ENCODE data around the gene SHLD2.
"Not testable (repeated sequence)": the region's sequence is repeated elsewhere in the genome, so short reads cannot be mapped to it uniquely, and the experiment has no call there.

SHLD2 gene

DNA sequence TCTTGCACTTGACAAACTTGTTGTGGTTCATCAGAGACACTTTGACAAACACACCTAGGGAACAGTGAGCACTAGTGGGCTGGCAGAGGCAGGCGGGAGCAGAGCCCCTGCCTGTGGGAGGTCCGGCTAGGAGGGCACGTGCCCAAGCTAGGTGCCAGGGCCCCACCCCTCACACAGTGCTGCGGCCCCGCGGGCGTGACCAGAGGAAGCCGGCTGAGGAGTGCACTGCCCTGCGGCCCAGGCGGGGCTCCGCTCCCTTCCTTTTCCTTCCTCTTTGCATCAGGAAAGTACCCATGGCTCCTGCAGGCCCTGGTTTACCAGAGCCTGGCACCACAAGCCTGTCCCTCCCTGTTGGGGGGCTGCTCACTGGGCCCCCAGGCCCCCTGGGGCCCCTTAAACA is 121.1 kb downstream of the SHLD2 start:
- not testable (repeated sequence) for DNase-seq (ENCODE audit: low read depth)

DNA sequence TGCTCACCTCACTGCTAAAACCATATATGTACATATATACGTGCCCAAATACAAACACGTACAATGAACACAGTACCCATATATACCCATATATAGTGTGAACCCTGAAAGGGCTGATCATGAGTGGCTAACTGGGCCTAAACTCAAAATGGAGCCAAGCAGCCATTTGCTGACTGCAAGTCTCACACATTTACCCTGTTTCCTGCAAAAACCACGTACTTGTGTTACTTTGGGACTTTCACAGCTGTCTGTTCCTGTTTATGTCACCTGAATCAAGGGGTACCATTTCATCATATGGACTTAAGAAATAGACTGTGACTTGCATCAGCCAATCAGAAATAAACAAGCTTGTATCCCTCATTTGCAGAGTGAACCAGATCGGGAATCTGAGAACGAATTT is 124.4 kb downstream of the SHLD2 start:
- DNase-seq (ENCODE audit: low read depth), result not testable (repeated sequence)

DNA sequence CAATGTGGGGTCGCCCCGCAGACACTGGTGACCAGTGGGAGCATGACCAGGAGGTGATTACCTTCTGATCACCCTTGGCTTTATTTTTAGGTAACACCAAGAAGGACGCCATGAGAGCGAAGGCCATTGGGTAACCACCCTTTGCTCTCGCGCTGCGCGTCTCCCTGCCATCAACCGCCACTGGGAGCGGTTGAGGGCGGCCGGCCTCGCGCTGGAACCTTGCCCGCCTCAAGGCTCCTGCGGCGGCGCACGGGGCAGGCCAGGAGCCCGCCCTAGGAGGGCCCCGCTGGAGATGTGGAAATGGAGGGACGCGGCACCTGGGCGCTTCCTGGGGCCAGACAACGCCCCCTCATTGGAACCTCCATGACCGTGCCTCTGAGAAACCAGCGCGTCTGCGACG is 127.8 kb downstream of the SHLD2 start:
- DNase-seq (ENCODE audit: low read depth), result not testable (repeated sequence)

- DNase-seq (ENCODE audit: low read depth), result not testable (repeated sequence)
These were observed 130.1 kb downstream of the SHLD2 start, which contains the start of gene NUTM2A for GRCh38 chr10:87225148-87225547. NUTM2A (plus strand) TSS chr10:87225448; CDS start chr10:87225831, 383 bp downstream.

DNA sequence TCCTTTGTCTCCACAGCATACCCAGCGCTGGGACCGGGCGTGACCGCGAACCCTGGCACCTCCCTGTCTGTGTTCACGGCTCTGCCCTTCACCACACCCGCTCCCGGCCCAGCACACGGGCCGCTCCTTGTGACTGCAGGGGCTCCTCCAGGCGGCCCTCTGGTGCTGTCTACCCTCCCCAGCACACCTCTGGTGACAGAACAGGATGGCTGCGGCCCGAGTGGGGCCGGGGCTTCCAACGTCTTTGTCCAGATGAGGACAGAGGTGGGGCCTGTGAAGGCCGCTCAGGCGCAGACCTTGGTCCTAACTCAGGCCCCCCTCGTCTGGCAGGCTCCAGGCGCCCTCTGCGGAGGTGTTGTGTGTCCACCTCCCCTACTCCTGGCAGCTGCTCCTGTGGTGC is 133.2 kb downstream of the SHLD2 start:
- DNase-seq (ENCODE audit: low read depth), result not testable (repeated sequence)

- DNase-seq (ENCODE audit: low read depth), result not testable (repeated sequence)
These were observed 134.2 kb downstream of the SHLD2 start for GRCh38 chr10:87229211-87229610.

DNA sequence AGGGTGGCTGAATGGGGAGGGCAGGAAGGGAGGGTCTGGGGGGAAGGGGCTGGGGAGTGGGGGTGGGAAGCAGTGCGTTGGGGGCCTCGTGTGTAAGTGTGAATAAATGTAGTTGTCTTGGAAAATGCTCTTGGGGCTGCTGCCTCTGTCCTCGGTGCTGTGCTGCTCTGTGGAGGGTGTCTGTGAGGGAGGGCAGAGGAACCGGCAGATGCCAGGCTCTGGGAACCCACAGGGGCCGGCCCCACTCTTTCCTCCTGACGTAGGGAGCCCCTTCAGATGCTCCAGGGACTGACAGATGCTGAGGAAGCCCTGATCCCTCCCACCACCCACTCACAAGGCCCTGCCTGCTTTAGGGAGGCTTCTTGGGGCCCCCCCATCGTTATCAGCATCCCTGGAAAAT is 139.8 kb downstream of the SHLD2 start:
- not testable (repeated sequence) for DNase-seq (ENCODE audit: low read depth)

- DNase-seq (ENCODE audit: low read depth), result not testable (repeated sequence)
These were observed 142.2 kb downstream of the SHLD2 start for GRCh38 chr10:87237244-87237643.

GRCh38 chr10:87239346-87239808 is 144.4 kb downstream of the SHLD2 start:
- not testable (repeated sequence) for DNase-seq (ENCODE audit: low read depth)
